Omental fat pad (tissue), 4 donors: ENCODE measurements around the gene BRDT. TPM values are rescaled to one million over a fixed set of nuclear protein-coding genes. Genes with fewer than 3 reads are reported as not detected.
A peak's percentile ranks its signal among the peaks of the same experiment; 100 is the strongest.

Experiments
- ATAC-seq: fragments of 150-250 bp; one replicate; pipeline ENCODE4 v1.9.1; 2016; ENCODE audit warnings: mild to moderate bottlenecking, moderate library complexity; ENCODE audit not compliant: low FRiP score
- DNase-seq: peaks from one replicate; pipeline ENCODE4 v3.0.0-alpha.2; 2019; ENCODE audit warnings: low spot score
- CTCF ChIP-seq, 3 donors: fragments of 450-650 bp; IDR thresholded peaks; one replicate each; pipeline ENCODE4 v1.5.1; 2016 to 2017; ENCODE audit warnings: antibody characterized with exemption in 3 of 3, mild to moderate bottlenecking in 3 of 3, moderate library complexity in 2 of 3
- total RNA-seq, 4 donors: library from RNA; depleted of rRNA; stranded (reverse); fragments of >200 nt; gene quantifications; one replicate each; pipeline ENCODE4 v1.1.0, GENCODE V29; 2016

BRDT gene
- 1 to 10 TPM in 1 of 4 donors, not detected in 3; 2.8 TPM for total RNA-seq

GRCh38 chr1:91949356-91949699 is at the start of gene BRDT:
Gene BRDT (plus strand): TSS chr1:91949401. CDS start chr1:91962755, 13,354 bp downstream.
- no peak for ATAC-seq
- DNase-seq: no peak
- no peak for TF ChIP-seq CTCF (IDR thresholded peaks at IDR 0.05)

GRCh38 chr1:91900562-91900961 is 48.6 kb upstream of the BRDT start:
- TF ChIP-seq CTCF (IDR thresholded peaks at IDR 0.05): no peak
- ATAC-seq (peak; percentile 91), DNase-seq (no peak)

- DNase-seq (no peak), ATAC-seq (no peak)
- TF ChIP-seq CTCF (IDR thresholded peaks at IDR 0.05): no peak
Observed at GRCh38 chr1:91901231-91901630, 48.0 kb upstream of the BRDT start.

- TF ChIP-seq CTCF (IDR thresholded peaks at IDR 0.05): no peak
- DNase-seq: no peak
- no peak for ATAC-seq
Observed at GRCh38 chr1:91912266-91912665, 36.9 kb upstream of the BRDT start.

- no peak for TF ChIP-seq CTCF (IDR thresholded peaks at IDR 0.05)
- DNase-seq (no peak), ATAC-seq (no peak)
Observed at GRCh38 chr1:91913018-91913417, 36.2 kb upstream of the BRDT start.

GRCh38 chr1:91916046-91916445 is 33.2 kb upstream of the BRDT start:
- ATAC-seq (no peak), DNase-seq (no peak)
- TF ChIP-seq CTCF (IDR thresholded peaks at IDR 0.05): no peak

- DNase-seq (no peak), ATAC-seq (peak; percentile 14)
- TF ChIP-seq CTCF (IDR thresholded peaks at IDR 0.05): no peak
Observed at GRCh38 chr1:91916811-91917460, 32.3 kb upstream of the BRDT start.
